Testis (tissue), 3 donors: ENCODE data around the gene CDH9. TPM values are rescaled to one million over a fixed set of nuclear protein-coding genes. Genes with fewer than 3 reads are reported as not detected.

Source experiments
- DNase-seq: peaks from one replicate; pipeline ENCODE4 v3.0.0-alpha.2; 2019
- H3K27ac ChIP-seq, 2 donors: fragments of 200-600 bp; sonication (generic); one replicate each; pipeline ENCODE4 v1.5.1; 2019
- H3K27me3 ChIP-seq: fragments of 200-600 bp; sonication (generic); one replicate; pipeline ENCODE4 v1.5.1; 2019
- H3K36me3 ChIP-seq: fragments of 200-600 bp; sonication (generic); one replicate; pipeline ENCODE4 v1.5.1; 2017; ENCODE audit warnings: low read depth; ENCODE audit errors: missing control alignments
- H3K4me1 ChIP-seq: fragments of 200-600 bp; sonication (generic); one replicate; pipeline ENCODE4 v1.5.1; 2019
- H3K4me3 ChIP-seq, 2 donors: fragments of 200-600 bp; sonication (generic); one replicate each; pipeline ENCODE4 v1.5.1; 2017 to 2019
- H3K9me3 ChIP-seq: fragments of 200-600 bp; sonication (generic); one replicate; pipeline ENCODE4 v1.5.1; 2017
- CTCF ChIP-seq, 3 experiments: fragments of 450-650 bp in 2 of 3; fragments of 200-600 bp in 1 of 3; sonication (generic) in 1 of 3; IDR thresholded peaks; one replicate each; pipeline ENCODE4 v1.5.1; 2016 to 2019; ENCODE audit warnings: antibody characterized with exemption in 3 of 3, mild to moderate bottlenecking in 2 of 3, moderate library complexity in 1 of 3
- POLR2A ChIP-seq: fragments of 450-650 bp; IDR thresholded peaks from one replicate; pipeline ENCODE4 v1.6.1; 2017; ENCODE audit warnings: antibody characterized with exemption, mild to moderate bottlenecking, moderate library complexity
- WGBS, 2 donors: methylation state at CpG; one replicate each; pipeline ENCODE4 v1.1.5; 2018; 5-methylcytosine and 5-hydroxymethylcytosine counted together
- intact Hi-C: fragments of 100-400 bp; cut with DNase I; formaldehyde crosslinking; loops from one replicate; pipeline ENCODE4 v1.15.1; 2023; ENCODE audit warnings: low total_unique reads
- polyA plus RNA-seq: library from polyadenylated mRNA; stranded (reverse); fragments of 350-450 nt; fragmentation: Illumina TruSeq; extraction: RNeasy Lipid Tissue Mini Kit (QIAGEN cat#74804); gene quantifications from one replicate; pipeline ENCODE4 v1.2.3, GENCODE V29; 2014; ENCODE audit warnings: low read depth, low replicate concordance; ENCODE audit not compliant: insufficient read depth
- total RNA-seq, 2 donors: library from RNA; depleted of rRNA; stranded (reverse); fragments of >200 nt; gene quantifications; one replicate each; pipeline ENCODE4 v1.2.3, GENCODE V29; 2016

CDH9 gene
- total and polyA plus RNA-seq, 3 donors from 2014 or later: 0.25 TPM; not detected in 2

DNA sequence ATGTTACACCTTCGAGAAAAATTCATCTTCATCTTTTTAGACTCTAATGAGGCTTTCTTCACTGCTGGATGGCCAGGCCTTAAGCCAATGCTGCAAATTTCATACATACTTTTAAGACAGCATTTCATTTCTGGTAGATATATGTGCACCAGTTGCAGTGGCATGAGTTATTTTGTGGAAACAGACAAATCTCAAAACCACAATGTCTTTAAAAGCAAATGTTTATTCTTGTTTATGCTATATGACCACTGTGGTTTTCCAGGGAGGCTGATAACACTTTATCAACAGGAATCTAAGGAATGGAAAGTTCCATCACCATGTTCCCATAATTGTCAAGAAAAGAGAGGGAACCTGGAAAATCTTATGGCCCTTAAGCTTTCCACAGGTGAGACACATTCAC is 27.7 kb downstream of the CDH9 start:
- no peak for DNase-seq
- no peaks in the 10 kb centered on the region for H3K4me1 ChIP-seq
- 68 to 86% methylated on average over 1 of the region's 1 CpG for WGBS, 2 donors
- no peaks in the 10 kb centered on the region for H3K27me3 ChIP-seq
- H3K36me3 ChIP-seq: no peaks in the 10 kb centered on the region
- no peaks in the 10 kb centered on the region for H3K9me3 ChIP-seq
- intact Hi-C loops: no loop called here
- no peak overlapping the region for H3K4me3 ChIP-seq
- TF ChIP-seq CTCF (IDR thresholded peaks at IDR 0.05) (no peak), POLR2A (no peak)
- H3K27ac ChIP-seq: no peak overlapping the region

GRCh38 chr5:27009540-27009915 is 28.9 kb downstream of the CDH9 start:
- intact Hi-C loops: no loop called here
- no peaks in the 10 kb centered on the region for H3K27me3 ChIP-seq
- H3K9me3 ChIP-seq: no peaks in the 10 kb centered on the region
- no peak for DNase-seq
- TF ChIP-seq CTCF (IDR thresholded peaks at IDR 0.05): no peak
- no peak for TF ChIP-seq POLR2A
- no peaks in the 10 kb centered on the region for H3K4me1 ChIP-seq
- no peak overlapping the region for H3K4me3 ChIP-seq
- no peaks in the 10 kb centered on the region for H3K36me3 ChIP-seq
- H3K27ac ChIP-seq: no peak overlapping the region
- WGBS, 2 donors: 32 to 50% methylated on average over 1 of the region's 1 CpG

GRCh38 chr5:27008604-27009539 is 29.5 kb downstream of the CDH9 start:
- Histone ChIP-seq H3K27ac (no peak overlapping the region), H3K4me3 (no peak overlapping the region), H3K4me1 (no peaks in the 10 kb centered on the region), H3K9me3 (no peaks in the 10 kb centered on the region), H3K27me3 (no peaks in the 10 kb centered on the region), H3K36me3 (no peaks in the 10 kb centered on the region)
- WGBS, 2 donors: 82 to 95% methylated on average over 3 of the region's 3 CpGs
- intact Hi-C loops: no loop called here
- TF ChIP-seq POLR2A (no peak), CTCF (IDR thresholded peaks at IDR 0.05) (no peak)
- no peak for DNase-seq

GRCh38 chr5:27007121-27007520 is 31.3 kb downstream of the CDH9 start:
- no peak for DNase-seq
- Histone ChIP-seq H3K9me3 (no peaks in the 10 kb centered on the region), H3K4me1 (no peaks in the 10 kb centered on the region), H3K4me3 (no peak overlapping the region), H3K27ac (no peak overlapping the region), H3K27me3 (no peaks in the 10 kb centered on the region), H3K36me3 (no peaks in the 10 kb centered on the region)
- intact Hi-C loops: no loop called here
- TF ChIP-seq POLR2A (no peak), CTCF (IDR thresholded peaks at IDR 0.05) (no peak)

GRCh38 chr5:26986985-26987384 is 51.4 kb downstream of the CDH9 start:
- Histone ChIP-seq H3K9me3 (no peaks in the 10 kb centered on the region), H3K27ac (no peak overlapping the region), H3K4me1 (no peaks in the 10 kb centered on the region), H3K36me3 (no peaks in the 10 kb centered on the region), H3K27me3 (no peaks in the 10 kb centered on the region), H3K4me3 (no peak overlapping the region)
- no peak for DNase-seq
- WGBS, 2 donors: 81 to 89% methylated on average over 1 of the region's 1 CpG
- TF ChIP-seq CTCF (IDR thresholded peaks at IDR 0.05) (no peak), POLR2A (no peak)
- intact Hi-C loops: no loop called here
